ENCODE data around the gene NIN. TPM values are rescaled to one million over a fixed set of nuclear protein-coding genes. Genes with fewer than 3 reads are reported as not detected.
"Not testable (repeated sequence)": the region's sequence is repeated elsewhere in the genome, so short reads cannot be mapped to it uniquely, and the experiment has no call there.

NIN gene
- total RNA-seq, 1 experiment from 2014 or later = 11.0 TPM

DNA sequence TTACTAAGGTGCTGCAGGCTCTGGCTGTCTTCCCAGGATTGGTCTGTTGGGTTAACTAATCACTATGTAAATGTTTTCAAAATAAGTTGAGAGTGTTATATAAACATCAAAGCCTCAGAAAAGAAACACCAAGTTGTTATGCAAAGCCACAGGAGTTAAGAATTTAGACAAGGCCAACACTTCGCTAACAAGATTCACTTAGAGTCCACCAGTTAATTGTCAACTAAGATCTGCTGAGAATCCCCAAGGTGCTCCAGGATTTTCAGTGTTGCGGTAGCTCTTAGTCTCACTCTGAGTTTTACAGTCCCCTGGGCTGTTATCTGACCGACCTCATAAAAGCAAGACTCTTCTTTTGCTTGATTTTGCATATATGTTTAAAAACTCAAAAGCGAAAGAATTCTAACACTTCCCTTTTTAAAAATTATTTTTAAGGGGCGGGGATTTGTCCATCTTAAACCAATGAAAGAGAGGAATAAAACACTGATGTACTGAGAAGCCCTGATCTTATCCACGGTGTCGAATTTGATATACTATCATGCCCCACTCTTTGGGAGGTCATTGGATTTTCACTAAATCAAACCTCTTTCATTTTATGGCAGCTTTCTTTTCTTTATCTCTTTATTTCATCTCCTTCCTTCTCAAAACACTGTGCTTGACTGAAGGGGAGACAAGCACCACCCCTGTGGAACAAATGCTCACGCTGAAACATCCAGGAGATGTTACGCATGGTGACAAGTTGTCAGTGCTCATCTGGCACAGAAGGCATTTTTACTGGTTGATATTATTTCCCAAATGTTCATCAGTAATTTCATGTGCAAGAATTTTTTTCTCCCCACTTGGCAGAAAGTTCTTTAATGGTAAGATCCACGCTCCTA, 7.0 kb downstream of the NIN start:
- in situ Hi-C loops (cut with HindIII; ENCODE audit: low pct_unique_long_range_greater_than_20kb, low sequenced_read_pairs) = no loop called here
- DNase-seq (ENCODE audit: low read depth) = peak; percentile 32

DNA sequence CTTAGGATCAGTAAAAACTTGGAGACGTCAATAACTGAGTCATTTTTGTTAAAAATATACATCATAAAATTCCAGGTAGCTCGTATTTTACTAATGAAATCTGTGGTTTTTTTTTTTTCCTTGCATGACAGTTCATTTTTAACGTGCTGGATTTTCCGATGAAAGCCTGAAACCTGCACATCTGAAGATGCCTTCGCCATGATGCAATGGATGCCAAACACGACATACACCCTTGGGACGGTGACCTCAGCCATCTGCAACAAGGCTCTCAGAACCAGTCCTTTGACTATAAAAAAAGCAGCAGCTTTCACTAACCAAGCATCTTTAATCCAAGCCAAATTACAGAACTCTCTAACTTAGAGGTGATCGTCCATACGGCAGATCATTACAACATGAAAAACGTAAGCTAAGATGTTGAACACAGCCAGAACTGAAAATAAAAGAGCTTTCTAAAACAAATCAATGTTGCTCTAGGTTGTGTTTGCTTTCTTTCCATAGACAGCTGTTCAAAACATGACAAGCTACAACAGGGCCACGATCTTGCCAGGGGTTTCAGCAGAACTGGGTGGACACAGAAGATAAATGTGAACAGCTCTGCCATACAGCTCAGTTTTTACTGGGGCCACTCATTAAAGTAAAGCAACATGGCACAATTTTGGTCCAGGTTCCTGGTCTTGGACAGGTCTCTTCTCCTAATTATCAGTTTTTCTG, 7.8 kb downstream of the NIN start:
- no peak for DNase-seq (ENCODE audit: low read depth)
- in situ Hi-C loops (cut with HindIII; ENCODE audit: low pct_unique_long_range_greater_than_20kb, low sequenced_read_pairs) = no loop called here

DNA sequence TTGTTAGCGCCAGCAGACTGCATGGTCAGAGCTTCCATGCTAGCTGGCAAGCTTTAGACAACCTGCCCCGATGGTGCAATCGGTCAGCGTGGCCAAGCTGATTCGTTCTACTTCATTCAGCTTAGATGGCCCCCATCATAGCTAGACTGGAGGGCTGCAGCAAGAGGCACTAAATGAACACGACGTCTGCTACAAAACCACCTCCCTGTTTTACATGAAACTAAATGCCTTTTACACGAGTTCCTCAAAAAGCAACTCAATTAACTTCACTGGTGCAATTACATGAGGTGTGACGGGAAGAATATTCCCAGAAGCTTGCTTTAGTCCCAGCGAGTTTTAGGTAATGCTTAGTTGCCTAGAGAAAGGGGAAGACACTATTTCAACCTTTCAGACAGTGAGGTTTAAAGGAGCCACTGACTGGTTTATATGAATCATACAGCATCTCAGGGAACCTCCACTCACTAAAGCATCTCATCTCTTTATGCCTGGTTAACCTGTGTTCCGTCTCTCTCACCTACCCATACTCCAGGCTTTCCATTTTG, 8.4 kb downstream of the NIN start:
- in situ Hi-C loops (cut with HindIII; ENCODE audit: low pct_unique_long_range_greater_than_20kb, low sequenced_read_pairs) = no loop called here
- no peak for DNase-seq (ENCODE audit: low read depth)

DNA sequence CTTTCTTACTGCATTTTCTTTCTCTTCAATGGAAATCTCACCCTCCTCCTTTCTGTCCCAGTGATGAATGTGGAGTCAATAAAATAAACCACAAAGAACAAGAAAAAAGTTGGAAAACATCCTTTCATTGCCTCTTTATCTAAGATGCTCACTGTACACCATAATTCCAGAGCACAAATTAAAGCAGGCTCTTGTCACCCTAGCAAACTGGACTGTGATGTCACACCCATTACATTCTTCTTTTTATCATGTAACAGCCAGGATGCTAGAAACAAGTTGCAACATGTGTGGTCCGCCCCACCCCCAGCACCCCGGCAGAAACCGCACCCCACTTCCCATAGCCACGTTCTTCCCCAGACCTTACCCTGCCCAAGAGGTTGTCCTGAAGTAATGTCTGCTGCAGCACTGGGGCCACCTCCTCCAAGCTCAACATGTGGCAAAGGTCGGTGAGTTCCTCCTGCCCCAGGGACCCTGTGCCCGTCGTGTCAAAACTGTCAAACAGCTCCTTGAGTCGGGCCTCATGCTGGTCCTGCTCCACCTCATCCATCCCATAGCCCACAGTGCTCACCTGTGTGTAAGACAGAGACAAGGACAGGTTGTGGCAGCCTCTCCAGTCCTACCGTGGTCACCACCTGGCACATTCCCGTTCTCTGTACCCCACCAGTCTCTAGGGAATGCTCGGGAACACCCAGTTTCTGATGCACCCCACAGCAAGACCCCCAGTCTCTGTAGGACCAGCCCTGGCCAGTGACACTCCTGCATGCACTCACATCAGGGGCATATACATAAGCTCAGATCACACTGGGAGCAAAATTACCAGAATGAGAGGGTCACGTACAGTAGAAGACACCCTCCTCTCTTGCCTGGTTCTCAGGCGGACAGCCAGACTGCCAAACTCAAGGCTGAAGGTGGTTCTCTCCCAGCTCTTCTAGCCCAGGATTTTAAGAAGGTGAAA, 9.2 kb downstream of the NIN start:
- in situ Hi-C loops (cut with HindIII; ENCODE audit: low pct_unique_long_range_greater_than_20kb, low sequenced_read_pairs) = no loop called here
- no peak for DNase-seq (ENCODE audit: low read depth)

DNA sequence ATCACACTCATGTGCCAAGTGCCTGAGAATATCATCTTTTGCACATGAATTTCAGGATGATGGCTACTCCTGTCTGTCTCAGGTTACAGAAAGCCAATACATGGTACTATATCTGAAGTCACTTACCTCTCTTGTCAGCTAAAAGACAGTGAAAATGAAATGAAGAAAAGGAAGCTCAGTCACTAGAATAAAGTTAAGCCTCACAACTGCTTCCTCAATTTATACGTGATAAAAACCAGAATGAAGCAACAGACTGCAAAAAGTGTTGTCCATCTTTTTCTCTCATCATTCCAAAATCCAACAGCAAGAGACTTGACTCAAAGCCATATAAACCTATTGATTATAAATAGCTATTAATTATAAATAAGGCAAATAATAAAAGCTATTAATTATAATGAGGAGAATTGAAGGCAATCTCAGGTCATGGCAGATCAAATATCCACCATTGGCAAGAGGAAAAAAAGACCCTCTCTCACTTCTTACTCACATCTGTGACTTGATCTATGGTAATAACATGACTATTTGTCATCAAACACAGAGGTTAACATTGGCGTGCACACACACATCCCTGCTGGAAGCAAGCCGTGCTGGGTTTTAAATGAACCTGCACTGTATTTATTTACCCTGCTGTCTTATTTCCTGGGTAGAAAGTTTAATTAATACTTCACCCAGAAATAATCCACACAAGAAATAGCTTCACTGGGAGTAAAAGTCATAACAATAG, 10.0 kb downstream of the NIN start:
- DNase-seq (ENCODE audit: low read depth) = no peak
- in situ Hi-C loops (cut with HindIII; ENCODE audit: low pct_unique_long_range_greater_than_20kb, low sequenced_read_pairs) = no loop called here

DNA sequence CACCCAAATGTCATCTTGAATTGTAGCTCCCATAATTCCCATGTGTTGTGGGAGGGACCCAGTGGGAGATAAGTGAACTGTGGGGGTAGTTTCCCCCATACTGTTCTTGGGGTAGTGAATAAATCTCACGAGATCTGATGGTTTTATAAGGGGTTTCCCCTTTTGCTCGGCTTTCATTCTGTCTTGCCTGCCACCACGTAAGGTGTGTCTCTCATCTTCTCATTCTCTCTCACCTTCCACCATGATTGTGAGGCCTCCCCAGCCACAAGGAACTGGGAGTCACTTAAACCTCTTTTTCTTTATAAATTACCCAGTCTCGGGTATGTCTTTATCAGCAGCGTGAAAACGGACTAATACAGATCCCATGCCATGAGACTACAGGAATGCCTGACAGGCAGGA, 11.7 kb downstream of the NIN start:
- DNase-seq (ENCODE audit: low read depth); in situ Hi-C loops (cut with HindIII; ENCODE audit: low pct_unique_long_range_greater_than_20kb, low sequenced_read_pairs): not testable (repeated sequence)

DNA sequence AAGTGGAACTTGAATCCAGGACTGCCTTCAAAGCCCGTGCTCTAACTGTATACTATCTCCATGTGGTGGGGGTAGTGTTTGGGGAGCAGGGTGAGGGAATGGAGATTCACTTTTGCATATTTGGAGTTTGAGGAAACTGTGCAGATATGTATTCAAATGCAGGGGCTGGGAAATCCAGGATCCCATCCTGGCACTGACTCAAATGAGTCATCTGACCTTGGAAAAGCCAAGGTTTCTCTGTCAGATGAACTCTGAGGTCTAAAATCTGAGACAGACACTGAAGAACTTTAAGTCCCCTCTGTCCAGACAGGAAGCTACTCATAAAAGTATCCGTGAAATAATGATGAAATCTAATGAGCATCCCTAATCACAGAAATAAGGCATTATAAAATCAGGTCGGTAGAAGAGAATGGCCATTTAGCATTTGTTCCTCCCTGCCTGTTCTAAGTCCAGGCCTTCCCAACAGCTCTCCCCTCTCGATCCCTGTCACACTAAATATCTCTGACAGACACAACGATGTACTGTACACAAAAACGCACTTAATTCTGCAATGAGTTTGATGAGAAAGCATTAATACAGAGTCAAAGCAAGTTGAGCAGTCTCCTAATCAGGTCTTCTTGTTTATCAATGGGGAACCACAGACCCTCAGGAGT, 14.4 kb downstream of the NIN start:
- in situ Hi-C loops (cut with HindIII; ENCODE audit: low pct_unique_long_range_greater_than_20kb, low sequenced_read_pairs) = no loop called here
- DNase-seq (ENCODE audit: low read depth) = no peak

DNA sequence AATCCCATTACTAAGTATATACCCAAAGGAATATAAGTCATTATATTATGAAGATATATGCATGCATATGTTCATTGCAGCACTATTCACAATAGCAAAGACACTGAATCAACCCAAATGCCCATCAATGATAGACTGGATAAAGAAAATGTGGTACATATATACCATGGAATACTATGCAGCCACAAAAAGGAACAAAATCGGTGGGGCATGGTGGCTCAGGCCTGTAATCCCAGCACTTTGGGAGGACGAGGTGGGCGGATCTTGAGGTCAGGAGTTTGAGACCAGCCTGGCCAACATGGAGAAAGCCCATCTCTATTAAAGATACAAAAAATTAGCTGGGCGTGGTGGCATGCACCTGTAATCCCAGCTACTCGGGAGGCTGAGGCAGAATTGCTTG, 15.4 kb downstream of the NIN start:
- in situ Hi-C loops (cut with HindIII; ENCODE audit: low pct_unique_long_range_greater_than_20kb, low sequenced_read_pairs) = not testable (repeated sequence)

DNA sequence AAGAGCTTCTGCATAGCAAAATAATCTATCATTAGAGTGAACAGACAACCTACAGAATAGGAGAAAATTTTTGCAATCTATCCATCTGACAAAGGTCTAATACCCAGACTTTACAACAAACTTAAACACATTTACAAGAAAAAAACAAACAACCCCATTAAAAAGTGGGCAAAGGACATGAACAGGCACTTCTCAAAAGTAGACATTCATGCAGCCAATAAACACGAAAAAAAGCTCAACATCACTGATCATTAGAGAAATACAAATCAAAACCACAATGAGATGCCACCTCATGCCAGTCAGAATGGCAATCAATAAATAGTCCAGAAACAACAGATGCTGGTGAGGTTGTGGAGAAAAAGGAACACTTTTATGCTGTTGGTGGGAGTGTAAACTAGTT, 15.9 kb downstream of the NIN start:
- DNase-seq (ENCODE audit: low read depth); in situ Hi-C loops (cut with HindIII; ENCODE audit: low pct_unique_long_range_greater_than_20kb, low sequenced_read_pairs): not testable (repeated sequence)

More for the DNA sequence above, 15.4 kb downstream of the NIN start:
- DNase-seq (ENCODE audit: low read depth) = not testable (repeated sequence)

DNA sequence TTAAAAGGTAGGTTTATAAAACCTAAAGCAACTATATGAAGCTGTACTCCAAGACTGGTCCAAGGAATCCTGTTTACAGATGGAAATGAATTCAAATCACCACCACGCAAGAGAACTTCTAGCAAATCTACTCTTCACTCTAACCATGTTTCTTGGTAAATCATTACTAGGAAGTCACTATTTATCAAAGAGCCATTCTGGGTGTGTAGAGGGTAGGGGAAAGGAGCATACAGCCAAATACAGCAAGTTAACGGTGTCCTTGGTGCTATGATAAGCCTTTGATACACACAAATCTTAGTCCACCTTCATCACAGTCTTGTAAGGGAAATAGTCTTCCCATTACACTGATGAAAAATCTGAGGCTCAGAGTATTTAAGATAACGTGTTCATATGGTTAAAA, 16.8 kb downstream of the NIN start:
- in situ Hi-C loops (cut with HindIII; ENCODE audit: low pct_unique_long_range_greater_than_20kb, low sequenced_read_pairs) = no loop called here
- no peak for DNase-seq (ENCODE audit: low read depth)

DNA sequence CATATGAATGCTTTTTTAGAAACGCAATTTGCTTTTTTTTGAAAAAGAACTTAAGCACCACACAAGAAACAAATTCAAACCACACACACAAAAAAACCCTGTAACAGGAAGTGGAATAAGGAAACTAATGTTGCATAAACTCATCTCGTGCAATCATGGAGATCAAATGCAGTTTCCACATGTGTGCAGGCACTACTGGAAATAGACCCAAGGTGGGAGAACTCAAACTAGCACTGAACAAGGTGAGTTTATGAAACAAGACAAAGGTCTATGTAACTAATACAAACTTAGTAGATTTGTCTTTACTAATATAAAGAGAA, 17.5 kb downstream of the NIN start:
- in situ Hi-C loops (cut with HindIII; ENCODE audit: low pct_unique_long_range_greater_than_20kb, low sequenced_read_pairs) = no loop called here

DNA sequence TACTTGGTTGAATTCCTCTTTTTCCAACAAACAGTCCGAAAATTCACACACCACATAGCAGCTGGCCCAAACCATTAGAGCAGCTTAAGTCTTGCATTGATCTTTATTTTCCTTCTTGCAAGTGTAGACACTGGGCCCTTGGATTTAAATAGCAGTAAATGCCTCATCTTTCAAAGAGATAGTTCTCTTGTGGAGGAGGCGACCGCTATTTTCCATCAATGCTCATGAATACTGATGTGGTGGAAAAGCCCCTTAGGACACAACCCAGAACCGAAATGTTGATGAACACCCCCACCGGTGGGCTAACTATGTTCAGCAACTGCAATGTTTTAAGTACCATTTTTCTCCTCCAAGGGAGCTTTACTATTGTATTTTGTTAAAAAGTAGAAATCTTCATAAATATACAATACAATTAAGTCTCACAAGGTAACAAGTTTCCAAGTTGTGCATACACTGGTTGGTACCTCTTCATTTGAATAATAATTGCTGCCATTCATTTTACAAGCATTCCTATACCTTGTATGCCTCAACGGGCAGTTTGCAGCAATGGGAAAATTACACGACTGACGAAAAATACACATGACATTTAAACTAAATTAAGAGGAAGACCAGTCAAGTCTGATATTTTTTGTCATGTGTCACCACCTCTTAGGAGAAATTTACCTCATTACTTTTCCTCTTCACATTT, 18.0 kb downstream of the NIN start:
- in situ Hi-C loops (cut with HindIII; ENCODE audit: low pct_unique_long_range_greater_than_20kb, low sequenced_read_pairs) = no loop called here
- no peak for DNase-seq (ENCODE audit: low read depth)

More for the DNA sequence above, 17.5 kb downstream of the NIN start:
- DNase-seq (ENCODE audit: low read depth) = no peak

DNA sequence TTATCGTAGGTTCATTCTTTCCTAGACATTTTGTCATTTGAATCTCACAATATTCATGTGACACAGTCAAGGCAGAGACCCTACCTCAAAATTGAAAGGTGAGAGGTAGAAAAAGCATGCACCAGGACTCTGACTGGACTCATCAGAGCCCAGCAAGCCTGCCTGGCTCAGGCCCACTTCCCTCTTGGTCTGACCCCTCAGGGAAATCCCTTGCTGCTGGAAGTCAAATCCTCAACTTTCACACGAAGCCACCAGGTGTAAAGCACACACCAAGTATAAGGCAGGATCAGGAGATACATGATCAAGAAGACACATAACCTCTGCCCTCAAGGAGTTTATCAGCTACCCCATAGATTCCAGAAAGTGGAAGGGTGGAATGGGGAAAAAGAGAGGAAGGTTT, 18.8 kb downstream of the NIN start:
- DNase-seq (ENCODE audit: low read depth) = no peak
- in situ Hi-C loops (cut with HindIII; ENCODE audit: low pct_unique_long_range_greater_than_20kb, low sequenced_read_pairs) = no loop called here

DNA sequence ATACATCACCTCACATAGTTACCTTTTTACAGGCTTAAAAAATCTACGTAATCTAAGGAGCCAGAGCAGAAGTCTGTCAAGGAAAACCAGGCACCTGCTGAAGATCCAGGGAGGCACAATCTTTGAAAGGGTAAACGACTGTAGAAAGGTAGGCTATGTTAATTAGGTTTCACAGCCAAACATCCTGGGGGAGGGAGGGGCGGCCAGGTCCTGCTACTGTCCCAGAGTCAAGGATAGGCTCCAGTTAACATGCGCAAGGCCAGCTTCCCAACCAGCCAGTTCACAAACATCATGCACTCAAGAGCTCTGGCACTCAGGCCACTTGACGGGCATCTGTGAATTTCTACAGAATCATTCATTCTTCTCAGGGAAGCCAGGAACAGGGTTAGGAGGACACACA, 22.9 kb downstream of the NIN start:
- in situ Hi-C loops (cut with HindIII; ENCODE audit: low pct_unique_long_range_greater_than_20kb, low sequenced_read_pairs) = no loop called here

DNA sequence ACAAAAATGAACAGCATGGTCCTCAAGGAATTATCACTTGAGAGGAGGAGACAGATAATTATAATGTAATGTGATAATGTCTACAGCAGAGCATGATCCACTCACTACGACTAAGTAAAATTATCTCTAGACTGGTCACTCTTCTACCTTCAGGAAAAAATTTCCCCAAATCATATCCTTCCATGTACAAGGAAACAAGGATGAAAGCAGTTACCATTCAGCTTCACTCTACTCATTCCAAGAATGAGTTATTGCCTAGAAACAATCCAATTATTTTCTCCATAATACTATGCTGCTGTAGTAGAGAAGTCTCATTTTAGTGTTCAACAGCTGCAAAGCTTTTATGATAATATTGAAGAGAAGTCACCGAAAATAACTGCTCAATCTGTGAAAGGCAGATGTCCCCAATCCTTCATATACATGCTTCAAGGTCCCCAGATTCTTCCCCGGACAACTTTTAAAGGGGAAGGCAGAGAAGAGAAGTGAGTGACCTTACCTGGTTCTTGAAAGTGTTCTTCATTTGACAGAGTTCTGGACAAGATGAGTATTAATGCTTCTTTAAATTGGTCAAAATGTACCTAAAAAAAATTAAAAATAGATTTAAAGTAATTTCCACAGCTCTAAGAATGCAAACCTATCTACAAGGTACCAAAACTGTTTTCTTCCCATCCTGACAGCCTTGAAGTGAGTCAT, 24.6 kb downstream of the NIN start:
- DNase-seq (ENCODE audit: low read depth) = no peak
- in situ Hi-C loops (cut with HindIII; ENCODE audit: low pct_unique_long_range_greater_than_20kb, low sequenced_read_pairs) = no loop called here

More for the DNA sequence above, 22.9 kb downstream of the NIN start:
- no peak for DNase-seq (ENCODE audit: low read depth)

DNA sequence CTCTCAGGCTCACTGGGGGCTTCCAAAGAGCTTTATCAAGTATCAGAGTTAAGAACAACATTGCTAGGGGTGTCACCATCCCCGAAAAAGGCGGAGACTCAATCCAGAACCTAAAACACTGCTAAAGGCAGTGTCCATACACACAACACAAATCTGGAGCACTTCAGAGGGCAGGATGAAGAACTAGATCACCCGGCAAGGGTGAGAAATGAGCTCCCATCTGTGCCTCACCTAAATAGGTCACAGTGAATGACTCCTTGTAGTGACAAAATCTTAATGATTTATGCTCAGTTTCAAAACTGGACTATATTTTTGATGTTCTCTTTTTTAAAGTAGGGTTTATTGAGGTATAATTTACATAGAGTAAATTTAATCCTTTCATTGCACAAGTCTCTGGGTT, 25.6 kb downstream of the NIN start:
- no peak for DNase-seq (ENCODE audit: low read depth)
- in situ Hi-C loops (cut with HindIII; ENCODE audit: low pct_unique_long_range_greater_than_20kb, low sequenced_read_pairs) = no loop called here

Measured in Caki2 (cell line).